Measurements from ENCODE around the gene CEP85.

CEP85 gene

GRCh38 chr1:26278724-26279455, 44.9 kb downstream of the CEP85 start:
- no peak for DNase-seq

GRCh38 chr1:26279456-26280332, 45.7 kb downstream of the CEP85 start, which contains the start of gene SH3BGRL3:
SH3BGRL3 (plus strand) TSS chr1:26280086; CDS start chr1:26280156, 70 bp downstream.
- DNase-seq = peak; percentile 88

DNA sequence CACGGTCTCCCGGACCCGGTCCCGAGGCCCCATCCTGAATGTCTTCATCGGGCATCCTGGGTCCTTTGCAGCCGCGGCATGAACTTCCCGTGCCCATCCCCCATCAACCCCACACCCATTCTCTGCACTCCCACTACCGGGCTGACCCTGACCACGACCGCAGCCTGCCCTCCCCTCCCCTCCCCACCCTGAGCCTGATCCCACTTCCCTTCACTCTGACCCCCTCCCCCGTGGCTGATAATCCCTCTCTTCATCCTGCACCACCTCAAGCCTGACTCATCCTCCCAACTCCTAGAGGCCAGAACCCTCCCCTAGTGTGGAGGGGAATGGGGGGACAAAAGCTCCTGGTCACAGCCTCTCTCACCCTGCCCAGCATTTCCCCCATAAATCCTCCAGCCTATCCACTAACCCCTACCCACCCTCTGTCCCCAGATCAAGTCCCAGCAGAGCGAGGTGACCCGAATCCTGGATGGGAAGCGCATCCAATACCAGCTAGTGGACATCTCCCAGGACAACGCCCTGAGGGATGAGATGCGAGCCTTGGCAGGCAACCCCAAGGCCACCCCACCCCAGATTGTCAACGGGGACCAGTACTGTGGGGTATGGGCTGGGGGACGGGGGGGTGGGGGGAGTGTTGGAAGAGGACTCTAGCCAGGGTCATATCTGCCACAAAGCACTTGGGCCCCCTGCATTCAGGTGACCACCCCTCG, 46.5 kb downstream of the CEP85 start:
- DNase-seq = no peak

DNA sequence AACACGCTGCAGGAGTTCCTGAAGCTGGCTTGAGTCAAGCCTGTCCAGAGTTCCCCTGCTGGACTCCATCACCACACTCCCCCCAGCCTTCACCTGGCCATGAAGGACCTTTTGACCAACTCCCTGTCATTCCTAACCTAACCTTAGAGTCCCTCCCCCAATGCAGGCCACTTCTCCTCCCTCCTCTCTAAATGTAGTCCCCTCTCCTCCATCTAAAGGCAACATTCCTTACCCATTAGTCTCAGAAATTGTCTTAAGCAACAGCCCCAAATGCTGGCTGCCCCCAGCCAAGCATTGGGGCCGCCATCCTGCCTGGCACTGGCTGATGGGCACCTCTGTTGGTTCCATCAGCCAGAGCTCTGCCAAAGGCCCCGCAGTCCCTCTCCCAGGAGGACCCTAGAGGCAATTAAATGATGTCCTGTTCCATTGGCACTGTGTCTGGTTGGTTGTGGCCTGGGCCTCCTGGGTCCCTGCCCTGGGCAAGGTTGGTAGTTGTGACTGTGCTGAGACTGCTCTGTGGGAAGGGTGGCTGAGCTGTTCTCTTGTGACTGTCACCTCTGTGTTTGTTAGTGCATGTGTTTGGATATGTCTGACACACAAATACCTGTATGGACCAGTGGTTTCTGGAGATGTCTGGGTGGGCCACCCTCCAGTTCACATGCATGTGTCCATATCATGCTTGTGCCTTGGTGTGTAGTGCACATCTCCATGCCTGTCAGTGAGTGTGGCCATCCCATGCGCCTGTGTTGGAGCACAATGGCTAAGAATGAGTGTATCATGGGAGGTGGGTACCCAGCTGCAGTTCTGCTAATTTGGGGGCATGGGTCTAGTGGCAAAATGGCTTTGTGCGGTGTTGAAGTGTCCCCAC, 47.3 kb downstream of the CEP85 start:
- DNase-seq = no peak

DNA sequence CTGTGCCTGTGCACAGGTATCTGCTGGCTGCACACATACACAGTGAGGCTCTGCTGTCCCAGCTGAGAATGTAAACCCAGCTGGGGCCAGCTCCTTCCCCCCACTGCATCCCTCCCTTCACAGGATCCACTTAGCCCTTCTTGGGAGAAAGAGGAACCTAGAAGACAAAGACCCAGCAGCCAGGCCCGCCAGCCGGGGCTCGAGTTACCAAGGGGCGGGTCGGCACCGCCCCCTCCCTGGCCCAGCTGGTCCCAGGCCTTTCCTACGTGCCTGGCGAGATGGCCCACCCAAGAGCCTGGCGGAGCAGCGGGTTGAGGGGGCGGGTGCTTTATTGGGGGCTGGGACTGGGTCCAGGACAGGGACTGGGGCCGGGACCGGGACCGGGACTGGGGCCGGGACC, 48.0 kb downstream of the CEP85 start:
- DNase-seq = no peak

GRCh38 chr1:26282401-26282918, 48.5 kb downstream of the CEP85 start:
- no peak for DNase-seq

- no peak for DNase-seq
Observed at GRCh38 chr1:26283279-26283853, 49.4 kb downstream of the CEP85 start.

- no peak for DNase-seq
Observed at GRCh38 chr1:26283871-26284596, 50.0 kb downstream of the CEP85 start.

DNA sequence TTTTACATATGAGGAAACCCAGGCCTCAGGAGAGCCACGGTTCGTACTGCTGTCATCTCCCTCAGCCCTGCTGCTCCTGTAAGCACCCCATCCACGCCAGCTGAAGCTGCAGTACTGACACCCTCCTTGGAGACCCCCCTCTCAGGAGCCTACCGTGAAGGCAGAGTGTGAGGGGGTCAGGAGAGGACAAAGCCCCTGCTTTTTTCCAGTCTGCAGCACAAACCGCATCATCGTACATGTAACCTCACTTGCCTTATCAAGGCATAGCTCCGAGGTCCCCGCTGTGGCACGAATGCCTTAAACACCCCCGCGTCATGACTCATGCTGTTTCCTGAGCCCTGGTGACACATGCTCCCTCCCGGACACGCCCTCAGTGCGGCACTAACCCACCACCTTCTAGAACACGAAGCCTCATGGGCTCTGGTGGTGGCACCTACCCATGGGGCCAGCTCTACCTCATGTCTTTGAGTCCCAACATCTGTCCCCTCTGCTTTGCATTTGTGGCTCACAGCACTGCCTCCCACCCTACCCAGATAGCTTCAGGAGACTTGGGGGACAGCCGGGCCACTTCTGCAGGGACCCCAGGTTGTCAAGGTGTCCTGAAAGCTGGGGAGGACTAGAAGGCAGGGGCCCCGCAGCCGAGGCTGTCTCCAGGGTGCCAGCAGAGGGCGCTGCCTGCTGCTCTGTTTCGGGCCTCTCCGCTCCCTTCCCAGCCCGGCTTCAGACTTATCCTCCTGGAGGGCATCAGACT, 50.8 kb downstream of the CEP85 start:
- DNase-seq = peak; percentile 93

GRCh38 chr1:26285366-26286063, 51.5 kb downstream of the CEP85 start:
- no peak for DNase-seq

DNA sequence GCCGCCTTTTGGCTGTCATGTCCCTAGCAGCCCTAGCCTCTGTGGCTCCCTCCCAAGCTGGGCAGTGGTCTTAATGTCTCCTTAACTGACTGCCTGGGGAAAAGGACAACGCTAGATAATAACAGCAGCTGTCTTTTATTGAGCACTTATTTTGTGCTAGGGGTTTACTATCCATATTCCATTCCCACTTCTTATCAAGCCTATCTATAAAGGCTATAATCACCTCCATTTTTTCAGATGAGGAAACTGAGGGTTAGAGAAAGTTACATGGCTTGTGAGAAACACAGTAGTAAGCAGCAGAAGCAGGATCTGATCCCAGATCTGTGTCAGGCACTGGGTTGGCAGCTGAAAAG, 52.0 kb downstream of the CEP85 start:
- no peak for DNase-seq

DNA sequence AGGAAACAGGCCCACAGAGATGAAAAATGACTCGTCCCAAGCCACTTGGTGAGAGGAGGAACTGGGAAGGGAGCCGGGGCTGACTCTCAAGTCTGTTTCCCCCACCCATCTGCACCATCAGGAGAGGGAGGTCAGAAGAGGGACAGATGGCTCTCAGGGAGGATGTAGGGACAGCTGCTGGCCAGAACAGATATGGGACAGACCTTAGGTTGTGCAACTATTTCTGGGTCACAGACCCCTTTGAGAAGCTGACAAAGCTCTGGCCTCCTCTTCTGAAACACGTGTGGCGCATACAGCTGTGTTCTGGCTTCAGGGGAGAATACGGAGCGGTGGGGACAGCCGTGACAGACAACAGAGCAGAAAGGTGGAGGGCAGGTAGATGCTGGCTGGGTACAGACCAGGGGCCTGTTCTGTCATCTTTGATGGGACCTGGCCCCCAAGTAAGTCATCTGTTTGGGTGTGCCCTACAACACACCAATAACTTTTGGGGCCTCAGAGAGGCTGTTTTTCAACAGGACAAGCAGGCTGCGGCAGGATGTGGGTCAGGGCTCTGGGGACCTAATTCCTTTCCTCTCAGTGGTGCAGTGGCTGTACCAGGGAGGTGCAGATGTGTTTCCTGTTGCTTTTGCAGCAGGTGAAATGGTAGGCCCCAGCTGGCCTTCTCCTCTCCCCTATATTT, 53.2 kb downstream of the CEP85 start:
- peak; percentile 86 for DNase-seq

DNA sequence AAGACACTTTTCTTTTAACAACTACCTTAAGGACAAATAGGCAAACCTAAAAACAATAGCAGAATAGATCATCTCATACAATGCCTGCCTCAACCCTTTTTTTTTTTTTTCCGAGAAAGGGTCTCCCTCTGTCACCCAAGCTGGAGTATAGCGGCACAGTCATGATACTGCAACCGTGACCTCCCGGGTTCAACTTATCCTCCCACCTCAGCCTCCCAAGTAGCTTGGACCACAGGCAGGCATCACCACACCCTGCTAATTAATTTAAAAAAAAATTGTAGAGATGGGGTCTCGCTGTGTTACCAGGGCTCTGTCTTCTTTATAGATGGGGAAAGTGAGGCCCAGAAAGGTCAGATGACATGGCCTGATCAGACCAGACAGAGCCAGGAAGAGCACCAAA, 53.8 kb downstream of the CEP85 start:
- DNase-seq = no peak

DNA sequence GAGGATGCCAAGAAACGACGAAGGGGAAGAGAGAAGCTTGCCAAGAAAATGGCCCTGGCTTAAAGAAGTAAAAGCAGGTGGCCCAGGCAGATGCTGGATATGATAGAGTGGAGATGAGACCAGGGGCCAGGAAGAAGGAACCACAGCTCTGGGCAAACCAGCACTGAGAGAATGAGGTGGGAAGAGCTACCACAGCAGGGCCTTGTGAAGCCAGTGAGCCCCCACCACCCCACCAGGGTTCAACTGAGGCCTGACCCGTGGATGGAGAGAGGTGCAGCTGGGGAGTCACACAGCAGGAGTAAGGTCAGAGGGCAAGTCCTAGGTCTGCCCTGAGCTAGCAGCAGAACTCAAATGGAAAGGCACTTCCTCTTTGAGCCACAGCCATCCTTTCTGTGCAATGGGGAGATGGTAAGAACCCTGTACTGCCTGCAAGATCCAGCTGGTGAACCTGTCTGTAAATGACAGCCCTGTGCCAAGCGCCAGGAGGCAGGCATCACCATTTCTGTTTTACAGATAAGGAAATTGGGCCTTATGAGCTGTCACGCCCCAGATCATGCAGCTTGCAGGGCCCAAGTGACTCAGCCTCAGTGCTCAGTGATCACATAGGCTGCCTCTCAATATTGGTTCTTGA, 54.4 kb downstream of the CEP85 start:
- peak; percentile 46 for DNase-seq

DNA sequence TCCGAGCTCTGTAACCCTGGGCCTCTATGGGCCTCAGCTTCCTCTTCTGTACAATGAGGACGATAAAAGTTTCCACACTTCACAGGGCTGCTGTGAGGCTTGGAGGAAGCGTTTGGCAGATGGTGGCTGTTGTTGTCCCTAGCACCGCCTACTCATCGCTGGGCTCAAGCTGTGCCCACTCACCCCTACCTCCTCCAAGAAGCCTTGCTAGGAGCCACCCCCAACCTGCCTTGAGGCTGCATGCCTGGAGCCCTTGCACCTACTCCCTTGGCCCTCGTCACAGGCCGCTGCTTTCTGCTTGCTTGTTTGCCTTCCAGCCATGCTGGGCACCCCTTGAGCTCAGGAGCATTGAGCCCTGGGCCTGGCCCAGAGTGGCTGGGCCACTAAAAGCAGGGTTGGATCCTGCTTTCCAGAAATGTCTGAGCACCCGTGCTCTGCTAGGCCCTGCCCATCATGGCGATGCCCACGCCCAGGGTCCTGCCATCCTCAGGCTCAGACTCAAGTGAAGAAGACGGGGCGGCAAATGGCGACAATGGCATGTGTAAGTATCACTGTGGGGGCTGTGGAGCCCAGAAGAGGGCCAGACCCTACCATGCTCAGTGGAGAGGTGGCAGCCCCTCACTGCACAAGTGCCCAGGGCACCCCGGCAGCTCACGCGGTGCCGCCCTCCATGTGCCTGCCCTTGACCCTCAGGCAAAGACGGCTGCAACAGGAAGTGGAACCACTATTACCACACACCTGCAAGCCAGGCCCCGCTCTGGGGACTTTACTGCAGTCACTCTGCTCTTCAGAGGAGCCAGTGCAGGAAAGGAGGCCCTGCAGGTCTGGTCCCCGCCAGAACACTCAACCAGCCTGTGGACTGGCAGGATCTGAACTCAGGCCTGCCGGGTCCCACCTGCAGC, 55.4 kb downstream of the CEP85 start:
- DNase-seq = no peak

DNA sequence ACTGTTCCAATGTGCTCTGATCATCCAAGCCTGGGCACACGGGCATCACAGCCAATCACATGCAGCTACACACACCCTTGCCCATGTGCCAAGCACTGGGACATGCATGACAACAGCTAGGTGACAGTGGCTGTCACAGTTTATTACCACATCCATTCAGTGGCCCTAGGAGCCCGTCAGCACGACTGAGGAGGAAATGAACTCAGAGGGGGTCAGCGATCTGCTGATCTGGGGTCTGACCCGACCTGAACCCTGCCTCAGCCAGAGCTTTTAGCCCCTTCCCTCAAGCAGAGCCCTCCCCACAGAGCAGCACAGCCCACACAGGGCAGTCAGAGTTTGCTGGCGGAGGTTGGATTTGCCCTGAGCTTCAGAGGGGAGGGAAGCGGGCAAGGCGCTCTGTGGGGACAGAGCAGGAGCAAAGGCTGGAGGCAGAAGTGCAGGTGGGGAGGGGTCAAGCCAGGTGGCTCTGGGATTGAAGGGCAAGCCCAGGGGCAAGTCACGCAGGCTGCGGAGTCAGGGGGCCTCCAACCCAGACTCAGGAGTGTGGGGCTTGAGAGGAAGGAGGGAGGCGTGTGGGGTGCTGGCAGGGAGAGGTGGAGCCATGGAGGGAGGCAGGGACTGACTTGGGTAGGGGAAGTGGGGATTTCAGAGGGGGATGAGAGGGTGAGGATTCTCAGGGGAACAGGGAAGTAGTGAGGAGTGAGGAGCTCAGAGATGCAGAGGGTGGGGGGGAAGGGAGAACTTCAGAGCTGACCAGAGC, 56.3 kb downstream of the CEP85 start:
- no peak for DNase-seq

- DNase-seq = no peak
Observed at GRCh38 chr1:26290882-26291261, 56.9 kb downstream of the CEP85 start.
